Kasumi-1 (cell line): ENCODE measurements around the gene EFNB3.

Source experiments
- DNase-seq, 2 experiments: peaks; one replicate each; lab custom pipeline; 2025; lab: John Stamatoyannopoulos, UW

EFNB3 gene, protein sequence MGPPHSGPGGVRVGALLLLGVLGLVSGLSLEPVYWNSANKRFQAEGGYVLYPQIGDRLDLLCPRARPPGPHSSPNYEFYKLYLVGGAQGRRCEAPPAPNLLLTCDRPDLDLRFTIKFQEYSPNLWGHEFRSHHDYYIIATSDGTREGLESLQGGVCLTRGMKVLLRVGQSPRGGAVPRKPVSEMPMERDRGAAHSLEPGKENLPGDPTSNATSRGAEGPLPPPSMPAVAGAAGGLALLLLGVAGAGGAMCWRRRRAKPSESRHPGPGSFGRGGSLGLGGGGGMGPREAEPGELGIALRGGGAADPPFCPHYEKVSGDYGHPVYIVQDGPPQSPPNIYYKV

DNA sequence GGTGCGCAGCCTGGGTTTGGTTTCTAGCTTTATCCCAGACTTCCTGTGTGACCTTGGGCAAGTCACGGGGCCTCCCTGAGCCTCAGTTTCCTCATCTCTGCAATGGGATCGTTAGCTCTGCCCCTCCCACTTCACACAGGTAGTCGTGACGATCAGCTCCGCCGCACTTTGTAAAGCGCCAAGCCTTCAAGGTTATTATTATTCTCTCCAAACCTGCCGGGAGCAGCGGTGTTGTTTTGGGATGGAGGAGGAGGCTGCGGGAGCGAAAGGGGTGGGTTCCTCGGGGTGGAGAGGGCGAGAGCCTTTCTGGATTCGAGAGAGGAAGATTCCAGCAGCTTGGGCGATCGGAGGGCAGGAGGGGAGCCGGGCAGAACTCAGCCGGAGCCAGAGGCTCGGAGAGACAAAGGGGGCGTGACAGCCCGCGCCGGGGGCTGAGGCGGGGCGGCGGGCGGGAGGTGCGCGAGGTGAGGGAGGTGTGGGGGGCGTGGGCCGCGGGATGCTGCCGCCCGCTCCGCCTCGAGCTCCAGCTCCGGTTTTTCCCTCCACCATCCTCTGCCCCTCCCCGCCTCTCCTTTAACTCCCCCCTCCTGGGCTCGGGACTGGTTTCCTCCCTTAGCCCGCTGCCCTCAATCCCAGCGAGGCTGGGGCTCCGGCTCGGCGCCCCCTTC is at the start of gene EFNB3:
TSS of gene EFNB3 (plus strand) at position 602 of the 668 bp plus-strand sequence. CDS start 397 bp downstream, outside the sequence.
- peak in 1 of 2 experiments; percentile 2 for DNase-seq

DNA sequence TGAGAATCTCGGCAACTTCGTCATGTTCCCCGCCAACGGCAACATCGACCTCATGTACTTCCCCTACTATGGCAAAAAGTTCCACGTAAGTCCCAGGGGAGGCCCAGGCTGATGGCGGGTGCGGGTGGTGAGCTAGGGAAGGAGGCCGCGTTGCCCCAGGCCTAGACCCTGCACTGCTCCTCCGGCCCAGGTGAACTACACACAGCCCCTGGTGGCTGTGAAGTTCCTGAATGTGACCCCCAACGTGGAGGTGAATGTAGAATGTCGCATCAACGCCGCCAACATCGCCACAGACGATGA is 49.5 kb upstream of the EFNB3 start:
- no peak for DNase-seq

DNA sequence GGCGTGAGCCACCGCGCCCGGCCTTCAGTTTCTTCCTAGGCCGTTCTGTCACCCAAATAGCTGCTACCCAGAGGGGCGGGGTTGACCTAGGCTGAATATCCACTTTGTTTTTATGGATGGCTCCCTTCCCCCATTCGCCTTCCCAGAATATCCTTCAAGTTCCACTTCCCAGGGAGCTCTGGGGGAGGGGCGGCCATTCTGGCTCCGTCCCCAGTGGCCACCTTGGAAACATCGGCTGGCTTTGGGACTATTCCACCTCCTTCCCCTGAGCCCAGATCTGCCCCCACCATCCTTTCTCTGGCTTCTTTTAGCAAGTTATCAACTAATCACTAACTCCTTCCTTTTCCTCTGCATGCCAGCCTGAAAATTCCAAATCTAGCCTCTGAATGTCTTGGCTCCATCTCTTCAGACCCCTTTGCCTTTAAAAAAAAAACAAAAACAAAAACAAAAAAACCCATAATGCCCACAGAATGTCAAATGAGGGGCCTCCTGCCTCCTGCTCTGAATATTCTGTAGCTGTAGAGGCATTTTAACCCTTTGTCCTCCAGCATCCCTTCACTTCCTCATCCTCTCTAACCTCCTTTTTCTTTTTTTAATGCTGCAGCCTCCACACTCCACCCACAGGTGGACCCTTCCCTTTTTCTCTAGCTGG is 47.9 kb upstream of the EFNB3 start:
- no peak for DNase-seq

DNA sequence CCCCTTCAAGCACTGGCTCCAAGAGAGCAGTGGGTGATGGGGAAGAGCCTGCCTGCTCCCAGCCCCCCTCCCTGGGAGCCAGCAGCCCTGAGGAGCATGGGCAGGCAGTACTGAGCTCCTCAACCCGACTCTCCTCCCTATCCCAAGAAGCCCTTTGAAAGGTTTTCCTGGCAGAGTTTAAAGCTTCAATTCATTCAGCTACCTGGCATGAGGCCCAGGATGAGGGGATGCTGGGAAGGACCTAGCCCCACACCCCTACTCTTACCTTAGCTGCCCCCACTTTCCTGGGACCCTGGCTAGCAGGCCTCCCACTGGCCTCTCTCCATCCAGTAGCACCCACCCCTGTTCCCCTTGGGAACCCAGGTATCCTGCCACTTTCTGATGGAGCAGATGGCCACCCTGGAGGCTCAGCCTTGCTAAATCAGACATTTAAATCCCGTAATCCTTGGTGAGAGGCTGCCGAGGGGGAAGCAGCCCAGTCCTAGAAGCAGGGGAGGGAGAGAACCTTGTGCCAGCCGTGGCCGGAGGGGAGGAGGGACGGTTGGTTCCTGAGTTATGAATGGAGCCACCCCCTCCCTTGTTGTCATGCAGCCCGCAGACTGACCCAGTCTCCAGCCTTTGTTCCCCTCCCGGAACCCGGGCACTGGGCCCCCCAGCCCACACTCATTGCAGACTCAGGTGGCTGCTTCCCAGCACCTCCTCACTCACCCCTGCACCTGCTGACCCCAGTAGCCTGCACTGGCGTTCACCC is 37.2 kb upstream of the EFNB3 start:
- no peak for DNase-seq

DNA sequence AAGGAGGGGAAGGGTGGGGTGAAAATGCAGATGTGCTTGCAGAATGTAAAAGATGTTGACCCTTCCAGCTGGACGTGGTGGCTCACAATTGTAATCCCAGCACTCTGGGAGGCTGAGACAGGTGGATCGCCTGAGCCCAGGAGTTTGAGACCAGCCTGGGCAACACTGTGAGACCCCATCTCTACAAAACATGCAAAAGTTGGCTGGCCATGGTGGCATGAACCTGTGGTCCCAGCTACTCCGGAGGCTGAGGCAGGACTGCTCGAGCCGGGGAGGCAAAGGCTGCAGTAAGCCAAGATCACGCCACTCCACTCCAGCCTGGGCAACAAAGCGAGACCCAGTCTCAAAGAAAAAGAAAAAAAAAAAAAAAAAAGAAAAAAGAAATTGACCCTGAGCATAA is 36.5 kb upstream of the EFNB3 start:
- DNase-seq = no peak

DNA sequence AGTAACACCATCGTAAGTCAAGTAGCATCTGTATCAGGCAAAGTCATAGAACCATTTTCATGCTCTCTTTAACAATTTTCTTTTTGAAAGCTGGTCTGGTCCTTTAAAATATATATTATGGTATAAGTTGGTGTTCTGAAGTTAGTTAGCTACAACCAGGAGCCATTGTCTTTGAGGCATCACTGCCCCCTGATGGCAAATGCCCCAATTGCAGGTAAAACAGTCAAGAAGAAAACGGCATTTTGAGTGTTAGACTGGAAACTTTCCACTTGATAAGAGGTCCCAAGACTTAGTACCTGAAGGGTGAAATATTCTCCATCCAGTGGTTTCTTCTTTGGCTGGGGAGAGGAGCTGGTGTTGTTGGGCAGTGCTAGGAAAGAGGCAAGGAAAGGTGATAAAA is 31.8 kb upstream of the EFNB3 start:
- DNase-seq = peak; percentile 1 to 25

DNA sequence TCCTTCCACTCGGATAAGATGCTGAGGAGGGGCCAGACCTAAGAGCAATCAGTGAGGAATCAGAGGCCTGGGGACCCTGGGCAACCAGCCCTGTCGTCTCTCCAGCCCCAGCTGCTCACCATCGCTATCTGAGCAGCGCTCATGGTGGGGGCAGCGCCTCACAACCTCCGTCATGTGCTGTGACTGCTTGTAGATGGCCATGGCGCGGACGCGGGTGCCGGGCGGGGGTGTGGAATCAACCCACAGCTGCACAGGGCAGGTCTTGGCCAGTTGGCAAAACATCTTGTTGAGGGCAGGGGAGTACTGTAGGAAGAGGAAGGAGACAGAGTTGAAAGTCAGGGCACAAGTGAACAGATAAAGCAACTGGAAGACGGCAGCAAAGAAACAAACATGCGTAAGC is 30.1 kb upstream of the EFNB3 start:
- no peak for DNase-seq

DNA sequence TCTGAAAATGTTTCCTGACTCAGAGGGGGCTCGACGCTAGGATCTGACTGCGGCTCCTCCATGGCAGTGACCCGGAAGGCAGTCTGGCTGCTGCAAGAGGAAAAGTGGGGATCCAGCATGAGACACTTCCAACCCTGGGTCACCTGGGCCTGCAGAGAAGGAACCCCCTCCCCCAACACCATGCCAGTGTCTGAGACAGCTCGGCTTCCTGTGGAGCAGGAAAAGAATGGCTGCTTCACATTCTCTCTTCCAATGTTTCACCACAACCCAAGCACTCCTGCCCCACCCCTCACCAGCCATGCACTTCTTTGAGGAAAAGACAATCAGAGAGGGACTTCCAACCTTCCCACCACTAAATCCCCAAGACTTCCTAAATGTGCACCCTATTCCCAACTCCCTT is 28.5 kb upstream of the EFNB3 start:
- DNase-seq = no peak

DNA sequence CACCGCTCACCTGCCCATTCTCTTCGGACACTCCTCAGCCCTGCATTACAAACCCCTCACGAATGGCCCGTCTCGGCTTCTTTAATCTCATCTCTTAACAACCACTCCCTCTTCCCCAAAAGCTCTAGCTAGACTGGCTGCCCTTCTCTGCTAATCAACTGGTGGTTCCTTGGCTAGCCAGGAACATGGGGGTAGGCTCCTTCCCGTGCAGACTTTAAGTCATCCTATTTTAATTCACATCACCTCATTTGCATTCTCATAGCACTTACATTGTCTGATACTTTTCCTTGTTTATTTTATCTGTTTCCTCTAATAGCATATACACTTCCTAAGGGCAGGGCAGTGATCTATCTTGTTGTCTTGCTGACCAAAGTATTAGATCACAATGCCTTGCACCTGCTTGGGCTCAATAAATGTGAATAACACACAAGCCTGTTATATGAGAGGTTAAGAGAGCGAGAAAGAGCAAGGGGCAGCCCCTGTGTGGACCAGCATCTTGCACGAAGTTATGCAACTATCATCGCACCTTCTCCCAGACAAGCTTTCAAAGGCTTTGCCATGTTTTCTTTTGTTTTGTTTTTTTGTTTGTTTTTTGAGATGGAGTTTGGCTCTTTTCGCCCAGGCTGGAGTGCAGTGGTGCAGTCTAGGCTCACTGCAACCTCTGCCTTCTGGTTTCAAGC is 27.5 kb upstream of the EFNB3 start:
- no peak for DNase-seq

DNA sequence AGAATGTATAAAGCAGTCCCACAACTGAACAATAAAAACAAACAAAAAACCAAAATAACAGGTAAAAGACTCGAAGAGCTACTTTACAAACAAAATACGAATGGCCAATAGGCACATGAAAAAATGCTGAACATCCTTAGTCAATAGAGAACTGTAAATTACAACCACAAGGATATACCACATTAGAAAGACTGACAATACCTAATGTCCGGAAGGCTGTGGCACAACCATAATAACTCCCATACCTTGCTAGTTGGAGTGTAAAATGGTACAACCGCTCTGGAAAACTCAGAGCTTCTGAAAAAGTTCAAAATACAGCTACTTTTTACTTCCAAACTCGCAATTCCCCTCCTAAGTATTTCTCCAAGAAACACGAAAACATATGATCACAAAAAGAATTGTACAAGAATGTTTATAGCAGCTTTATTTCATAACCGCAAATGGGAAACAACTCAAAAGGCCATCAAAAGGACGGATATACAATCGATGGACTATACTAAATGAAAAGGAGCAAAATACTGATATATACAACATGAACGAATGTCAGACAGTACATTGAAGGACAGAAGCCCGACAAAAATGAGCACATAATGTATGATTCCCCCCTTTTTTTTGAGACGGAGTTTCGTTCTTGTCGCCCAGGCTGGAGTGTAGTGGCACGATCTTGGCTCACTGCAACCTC is 20.0 kb upstream of the EFNB3 start:
- no peak for DNase-seq

DNA sequence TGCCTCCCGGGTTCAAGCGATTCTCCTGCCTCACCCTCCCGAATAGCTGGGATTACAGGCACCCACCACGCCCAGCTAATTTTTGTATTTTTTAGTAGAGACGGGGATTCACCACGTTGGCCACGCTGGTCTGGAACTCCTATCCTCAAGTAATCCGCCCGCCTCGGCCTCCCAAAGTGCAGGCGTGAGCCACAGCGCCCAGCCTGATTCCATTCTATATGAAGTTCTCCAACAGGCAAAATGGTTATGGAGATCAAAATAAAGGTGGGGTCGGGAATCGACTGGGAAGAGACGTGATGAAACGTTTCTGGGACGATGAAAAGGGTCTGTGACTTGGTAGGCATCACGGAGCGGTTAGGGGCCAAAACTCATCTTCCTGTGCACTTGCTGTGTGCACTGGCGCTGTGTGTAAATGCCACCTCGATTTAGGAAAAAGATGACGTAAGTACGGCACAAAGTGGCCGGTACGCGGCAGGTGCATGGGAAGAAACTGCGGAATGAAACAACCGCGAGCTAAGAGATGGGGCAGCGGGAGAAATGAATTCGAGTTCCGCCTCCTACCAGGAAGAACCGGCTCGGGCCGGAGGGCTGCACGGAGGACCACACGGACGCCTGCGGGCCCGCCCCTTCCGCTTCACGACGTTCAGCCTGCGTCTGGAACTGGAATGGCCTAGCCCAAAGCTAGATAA is 19.3 kb upstream of the EFNB3 start:
- peak; percentile 58 to 72 for DNase-seq

DNA sequence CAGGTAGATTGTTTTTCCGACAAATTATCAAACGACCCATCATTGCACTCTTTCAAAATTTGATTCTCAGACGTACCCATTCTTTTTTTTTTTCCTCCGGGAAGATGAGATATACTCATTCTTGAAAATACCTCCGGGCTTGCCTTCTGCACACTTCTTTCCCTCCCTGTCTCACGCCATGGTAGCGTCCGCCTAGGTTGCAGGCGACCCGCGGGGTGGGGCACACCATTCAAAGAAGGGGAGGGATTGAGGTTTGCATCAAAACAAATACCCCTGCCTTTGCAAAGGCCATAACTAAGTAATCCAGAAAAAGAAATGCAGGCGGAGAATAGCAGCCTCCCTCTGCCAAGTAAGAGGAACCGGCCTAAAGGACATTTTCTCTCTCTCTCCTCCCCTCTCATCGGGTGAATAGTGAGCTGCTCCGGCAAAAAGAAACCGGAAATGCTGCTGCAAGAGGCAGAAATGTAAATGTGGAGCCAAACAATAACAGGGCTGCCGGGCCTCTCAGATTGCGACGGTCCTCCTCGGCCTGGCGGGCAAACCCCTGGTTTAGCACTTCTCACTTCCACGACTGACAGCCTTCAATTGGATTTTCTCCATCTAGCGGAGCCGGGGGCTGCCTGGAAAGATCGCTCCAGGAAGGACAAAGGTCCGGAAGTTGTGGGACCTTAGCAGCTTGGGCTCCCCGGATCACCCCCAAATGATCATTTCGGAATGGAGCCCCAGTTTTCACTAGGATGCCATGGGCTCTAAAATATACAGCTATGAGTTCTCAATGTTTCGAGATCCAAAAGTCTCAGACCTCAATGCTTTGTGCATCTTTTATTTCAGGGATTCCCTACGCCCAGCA is 18.6 kb upstream of the EFNB3 start:
- peak; percentile 57 to 72 for DNase-seq

DNA sequence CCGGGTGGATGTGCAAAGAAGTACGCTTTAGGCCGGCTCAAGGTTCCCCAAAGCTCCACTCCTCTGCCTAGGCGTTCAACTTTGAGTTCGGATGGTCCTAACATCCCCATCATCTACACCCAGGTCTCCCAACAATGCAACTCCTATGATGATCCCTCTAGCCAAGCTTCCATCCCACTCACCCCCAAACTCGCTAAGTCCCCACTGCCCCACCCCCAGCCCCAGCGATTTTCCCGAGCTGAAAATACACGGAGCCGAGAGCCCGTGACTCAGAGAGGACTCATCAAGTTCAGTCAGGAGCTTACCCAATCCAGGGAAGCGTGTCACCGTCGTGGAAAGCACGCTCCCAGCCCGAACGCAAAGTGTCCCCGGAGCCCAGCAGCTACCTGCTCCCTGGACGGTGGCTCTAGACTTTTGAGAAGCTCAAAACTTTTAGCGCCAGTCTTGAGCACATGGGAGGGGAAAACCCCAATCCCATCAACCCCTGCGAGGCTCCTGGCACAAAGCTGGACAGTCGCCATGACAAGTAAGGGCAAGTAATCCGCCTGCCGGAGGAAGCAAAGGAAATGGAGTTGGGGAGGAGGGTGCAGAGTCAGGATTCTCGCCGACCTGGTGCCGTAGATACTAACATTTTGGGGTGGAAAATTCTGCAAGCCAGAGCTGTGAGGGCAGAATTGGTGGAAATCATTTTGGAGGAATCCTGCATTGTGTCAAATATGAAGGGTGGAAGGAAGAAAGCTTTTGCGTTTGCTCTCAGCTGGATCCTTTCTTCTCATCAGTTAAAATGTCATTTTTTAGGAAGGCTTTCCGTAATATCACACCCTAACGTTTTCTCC is 17.7 kb upstream of the EFNB3 start, which contains the start of gene TP53:
TSS of gene TP53 (minus strand) at position 419 of the 836 bp plus-strand sequence. CDS start 10,896 bp downstream, outside the sequence.
- DNase-seq = peak; percentile 79

DNA sequence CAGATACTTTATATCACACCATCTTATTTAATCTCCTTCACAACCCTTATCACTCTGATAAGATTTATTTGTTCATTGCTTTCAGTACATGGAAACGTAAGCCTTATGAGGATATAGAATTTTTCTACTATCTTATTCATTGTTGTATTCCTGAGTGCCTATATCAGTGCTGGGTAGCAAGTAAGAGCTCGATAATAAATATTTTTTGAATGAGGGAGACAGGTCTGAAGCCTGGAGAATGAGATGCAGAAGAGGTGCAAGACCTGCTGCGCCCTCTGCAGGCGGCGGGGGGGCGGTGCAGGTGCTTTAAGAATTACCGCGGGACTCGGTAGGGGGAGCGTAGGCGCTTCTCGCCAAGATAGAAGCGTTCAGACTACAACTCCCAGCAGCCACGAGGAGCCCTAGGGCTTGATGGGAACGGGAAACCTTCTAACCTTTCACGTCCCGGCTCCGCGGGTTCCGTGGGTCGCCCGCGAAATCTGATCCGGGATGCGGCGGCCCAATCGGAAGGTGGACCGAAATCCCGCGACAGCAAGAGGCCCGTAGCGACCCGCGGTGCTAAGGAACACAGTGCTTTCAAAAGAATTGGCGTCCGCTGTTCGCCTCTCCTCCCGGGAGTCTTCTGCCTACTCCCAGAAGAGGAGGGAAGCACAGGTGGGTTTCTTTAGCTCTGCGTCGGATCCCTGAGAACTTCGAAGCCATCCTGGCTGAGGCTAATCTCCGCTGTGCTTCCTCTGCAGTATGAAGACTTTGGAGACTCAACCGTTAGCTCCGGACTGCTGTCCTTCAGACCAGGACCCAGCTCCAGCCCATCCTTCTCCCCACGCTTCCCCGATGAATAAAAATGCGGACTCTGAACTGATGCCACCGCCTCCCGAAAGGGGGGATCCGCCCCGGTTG is 16.8 kb upstream of the EFNB3 start, which contains the start of gene WRAP53:
TSS of gene WRAP53 (plus strand) at position 570 of the 900 bp plus-strand sequence. CDS start at position 742, 172 bp downstream.
- peak; percentile 92 for DNase-seq

DNA sequence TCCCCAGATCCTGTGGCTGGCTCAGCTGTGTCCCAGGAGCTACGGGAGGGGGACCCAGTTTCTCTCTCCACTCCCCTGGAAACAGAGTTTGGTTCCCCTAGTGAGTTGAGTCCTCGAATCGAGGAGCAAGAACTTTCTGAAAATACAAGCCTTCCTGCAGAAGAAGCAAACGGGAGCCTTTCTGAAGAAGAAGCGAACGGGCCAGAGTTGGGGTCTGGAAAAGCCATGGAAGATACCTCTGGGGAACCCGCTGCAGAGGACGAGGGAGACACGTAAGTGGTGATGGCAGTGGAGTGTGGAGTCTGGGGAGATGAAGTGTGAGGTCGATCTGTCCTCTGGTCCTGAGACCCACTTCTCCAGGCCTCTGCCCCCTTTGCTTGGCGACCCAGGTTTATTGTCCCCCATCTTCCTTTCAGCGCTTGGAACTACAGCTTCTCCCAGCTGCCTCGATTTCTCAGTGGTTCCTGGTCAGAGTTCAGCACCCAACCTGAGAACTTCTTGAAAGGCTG is 16.1 kb upstream of the EFNB3 start:
- no peak for DNase-seq

DNA sequence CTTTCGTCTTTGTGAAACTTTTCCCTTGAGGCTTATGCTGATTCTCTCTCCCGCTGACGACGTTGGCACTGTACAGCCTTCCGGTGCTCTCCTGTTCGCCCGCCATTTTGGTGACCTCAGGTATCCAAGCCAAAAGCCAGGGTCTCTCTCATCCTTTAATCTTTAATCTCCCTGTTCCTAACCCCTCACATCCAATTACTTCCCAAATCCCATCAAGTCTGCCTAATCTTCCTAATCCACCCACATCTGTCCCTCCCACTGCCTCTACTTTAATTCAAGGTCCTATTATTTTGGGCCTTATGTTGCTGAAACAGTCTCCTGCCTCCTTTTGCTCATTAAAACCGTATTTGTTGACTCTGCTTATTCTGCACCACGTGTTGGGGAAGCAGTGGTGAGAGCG is 9.4 kb upstream of the EFNB3 start:
- no peak for DNase-seq

DNA sequence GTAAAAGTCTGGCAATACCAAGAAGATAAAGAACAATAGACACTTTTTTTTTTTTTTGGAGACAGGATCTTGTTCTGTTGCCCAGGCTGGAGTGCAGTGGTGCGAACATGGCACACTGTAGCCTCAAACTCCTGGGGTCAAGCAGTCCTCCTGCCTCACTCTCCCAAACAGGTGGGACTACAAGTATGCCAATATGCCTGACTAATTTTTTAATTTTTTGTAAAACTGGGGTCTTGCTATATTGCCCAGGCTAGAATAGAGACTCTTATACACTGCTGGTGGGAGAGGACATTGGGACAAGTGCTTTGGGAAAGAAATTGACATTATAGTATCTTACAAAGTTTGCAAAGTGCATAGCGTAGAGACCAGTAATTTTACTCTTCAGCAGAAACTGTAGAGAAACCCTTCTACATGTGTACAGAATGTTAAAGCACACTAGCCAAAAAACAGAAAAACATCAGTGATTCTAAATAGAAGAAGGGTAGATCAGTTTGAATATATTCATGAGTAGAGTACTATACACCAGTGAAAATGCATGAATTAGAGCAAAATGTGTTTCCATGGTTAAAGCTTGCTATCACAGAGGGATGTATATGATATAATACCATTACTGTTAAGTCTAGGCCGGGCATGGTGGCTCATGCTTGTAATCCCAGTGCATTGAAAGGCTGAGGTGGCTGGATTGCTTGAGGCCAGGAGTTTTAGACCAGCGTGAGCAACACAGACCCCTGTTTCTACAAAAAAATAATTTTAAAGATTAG is 7.0 kb upstream of the EFNB3 start:
- no peak for DNase-seq
